Measurements from ENCODE around the gene SFXN3.

Gene SFXN3

DNA sequence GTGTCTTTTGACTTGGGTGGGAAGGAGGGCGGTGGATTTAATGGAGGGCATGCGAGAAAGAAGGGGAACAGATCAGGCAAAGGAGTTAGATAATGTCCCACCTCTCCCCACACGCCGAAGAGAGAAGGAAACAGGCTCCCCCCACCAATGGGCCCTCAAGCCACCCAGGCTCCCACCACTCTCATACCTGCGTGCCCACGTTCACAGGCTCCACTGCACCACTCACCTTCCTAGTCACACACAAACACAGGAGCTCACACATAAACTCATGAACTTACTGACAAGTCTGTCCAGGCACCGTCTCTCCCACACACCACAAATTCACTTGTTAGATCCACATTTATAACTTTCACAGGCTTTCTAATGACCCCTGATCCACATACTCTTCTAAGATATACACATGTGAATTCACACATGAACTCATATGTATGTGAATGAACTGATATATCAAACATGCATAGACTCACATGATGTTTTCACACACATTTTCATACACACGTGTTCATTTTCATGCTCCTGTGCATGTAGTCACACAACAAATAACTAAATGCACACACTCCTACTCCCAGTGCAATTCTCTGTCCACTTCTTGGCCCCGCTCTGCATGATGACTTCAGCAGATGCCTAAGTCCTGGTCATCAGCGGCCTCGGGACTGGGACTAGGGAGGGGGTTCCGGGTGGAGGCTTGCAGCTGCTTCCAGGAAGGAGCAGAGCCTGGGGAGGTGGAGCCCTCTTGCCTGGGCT lies 29.9 kb upstream of the SFXN3 start:
- Histone ChIP-seq H3K36me3 (ENCODE audit: low read length) (no peaks in the 10 kb centered on the region), H4K20me1 (ENCODE audit: low read depth, low read length) (no peaks in the 10 kb centered on the region), H3F3A (ENCODE audit: insufficient read depth) (peaks cover 17% of the 10 kb centered on the region), H3K4me2 (ENCODE audit: low read depth, low read length, poor library complexity, severe bottlenecking) (no peak overlapping the region), H3K27ac (ENCODE audit: low read depth, low read length) (no peak overlapping the region), H2AFZ (ENCODE audit: low read depth, low read length, severe bottlenecking) (no peak overlapping the region), H3K4me3 (ENCODE audit: insufficient read depth, low read length, poor library complexity, severe bottlenecking) (no peak overlapping the region), H3K79me2 (ENCODE audit: insufficient read depth, low read length) (no peaks in the 10 kb centered on the region), H3K9ac (ENCODE audit: low read length) (no peak overlapping the region), H3K9me2 (replicated peaks; ENCODE audit: insufficient read depth, low read length) (no peaks in the 10 kb centered on the region), H3K9me3 (ENCODE audit: insufficient read depth, low read length) (no peaks in the 10 kb centered on the region), H3K27me3 (ENCODE audit: low read length) (no peaks in the 10 kb centered on the region)
- TF ChIP-seq, protein P1, sequence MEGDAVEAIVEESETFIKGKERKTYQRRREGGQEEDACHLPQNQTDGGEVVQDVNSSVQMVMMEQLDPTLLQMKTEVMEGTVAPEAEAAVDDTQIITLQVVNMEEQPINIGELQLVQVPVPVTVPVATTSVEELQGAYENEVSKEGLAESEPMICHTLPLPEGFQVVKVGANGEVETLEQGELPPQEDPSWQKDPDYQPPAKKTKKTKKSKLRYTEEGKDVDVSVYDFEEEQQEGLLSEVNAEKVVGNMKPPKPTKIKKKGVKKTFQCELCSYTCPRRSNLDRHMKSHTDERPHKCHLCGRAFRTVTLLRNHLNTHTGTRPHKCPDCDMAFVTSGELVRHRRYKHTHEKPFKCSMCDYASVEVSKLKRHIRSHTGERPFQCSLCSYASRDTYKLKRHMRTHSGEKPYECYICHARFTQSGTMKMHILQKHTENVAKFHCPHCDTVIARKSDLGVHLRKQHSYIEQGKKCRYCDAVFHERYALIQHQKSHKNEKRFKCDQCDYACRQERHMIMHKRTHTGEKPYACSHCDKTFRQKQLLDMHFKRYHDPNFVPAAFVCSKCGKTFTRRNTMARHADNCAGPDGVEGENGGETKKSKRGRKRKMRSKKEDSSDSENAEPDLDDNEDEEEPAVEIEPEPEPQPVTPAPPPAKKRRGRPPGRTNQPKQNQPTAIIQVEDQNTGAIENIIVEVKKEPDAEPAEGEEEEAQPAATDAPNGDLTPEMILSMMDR (IDR thresholded peaks at IDR 0.05; ENCODE audit: insufficient read depth, low read length, poor library complexity, severe bottlenecking) = no peak
- TF ChIP-seq EZH2phosphoT487 (conservative IDR thresholded peaks at IDR 0.05; ENCODE audit: low read length) = no peak

DNA sequence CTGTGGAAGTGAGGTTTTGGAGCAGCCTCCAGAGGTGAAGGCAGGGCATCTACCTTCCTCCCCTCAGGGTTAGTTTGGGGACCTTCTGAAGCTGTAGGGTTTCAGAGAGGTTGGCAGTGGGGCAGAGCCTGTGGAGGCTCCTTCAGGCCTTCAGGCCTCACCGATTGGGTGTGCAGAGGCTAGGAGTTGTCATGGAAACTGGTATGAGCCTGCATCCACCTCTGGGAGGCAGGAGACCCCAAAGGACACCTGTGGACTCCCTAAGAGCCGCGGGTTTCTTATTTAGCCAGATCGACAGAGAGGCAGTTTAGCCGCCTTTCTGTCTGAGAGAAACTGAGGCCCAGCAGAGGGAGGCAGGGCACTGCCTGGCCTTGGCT lies 29.4 kb upstream of the SFXN3 start:
- no peak overlapping the region for H3K27ac ChIP-seq (ENCODE audit: low read depth, low read length)
- no peak overlapping the region for H3K4me2 ChIP-seq (ENCODE audit: low read depth, low read length, poor library complexity, severe bottlenecking)
- H3K9me3 ChIP-seq (ENCODE audit: insufficient read depth, low read length) = no peaks in the 10 kb centered on the region
- TF ChIP-seq EZH2phosphoT487 (conservative IDR thresholded peaks at IDR 0.05; ENCODE audit: low read length) = no peak
- TF ChIP-seq, protein P1 (IDR thresholded peaks at IDR 0.05; ENCODE audit: insufficient read depth, low read length, poor library complexity, severe bottlenecking) = no peak
- H2AFZ ChIP-seq (ENCODE audit: low read depth, low read length, severe bottlenecking) = no peak overlapping the region
- H4K20me1 ChIP-seq (ENCODE audit: low read depth, low read length) = no peaks in the 10 kb centered on the region
- H3K27me3 ChIP-seq (ENCODE audit: low read length) = no peaks in the 10 kb centered on the region
- H3K4me3 ChIP-seq (ENCODE audit: insufficient read depth, low read length, poor library complexity, severe bottlenecking) = no peak overlapping the region
- no peaks in the 10 kb centered on the region for H3K79me2 ChIP-seq (ENCODE audit: insufficient read depth, low read length)
- no peaks in the 10 kb centered on the region for H3K9me2 ChIP-seq (replicated peaks; ENCODE audit: insufficient read depth, low read length)
- H3K36me3 ChIP-seq (ENCODE audit: low read length) = no peaks in the 10 kb centered on the region
- H3K9ac ChIP-seq (ENCODE audit: low read length) = no peak overlapping the region
- H3F3A ChIP-seq (ENCODE audit: insufficient read depth) = peaks cover 11% of the 10 kb centered on the region

DNA sequence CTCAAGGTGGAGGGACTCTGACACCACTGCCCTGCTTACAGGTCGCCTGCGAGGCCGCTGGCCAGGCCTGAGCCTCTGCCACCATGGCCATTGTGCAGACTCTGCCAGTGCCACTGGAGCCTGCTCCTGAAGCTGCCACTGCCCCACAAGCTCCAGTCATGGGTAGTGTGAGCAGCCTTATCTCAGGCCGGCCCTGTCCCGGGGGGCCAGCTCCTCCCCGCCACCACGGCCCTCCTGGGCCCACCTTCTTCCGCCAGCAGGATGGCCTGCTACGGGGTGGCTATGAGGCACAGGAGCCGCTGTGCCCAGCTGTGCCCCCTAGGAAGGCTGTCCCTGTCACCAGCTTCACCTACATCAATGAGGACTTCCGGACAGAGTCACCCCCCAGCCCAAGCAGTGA lies 28.6 kb upstream of the SFXN3 start:
- Histone ChIP-seq H3K4me2 (ENCODE audit: low read depth, low read length, poor library complexity, severe bottlenecking) (no peak overlapping the region), H3K4me3 (ENCODE audit: insufficient read depth, low read length, poor library complexity, severe bottlenecking) (no peak overlapping the region), H4K20me1 (ENCODE audit: low read depth, low read length) (no peaks in the 10 kb centered on the region), H2AFZ (ENCODE audit: low read depth, low read length, severe bottlenecking) (no peak overlapping the region), H3K9ac (ENCODE audit: low read length) (no peak overlapping the region), H3K36me3 (ENCODE audit: low read length) (no peaks in the 10 kb centered on the region), H3K27ac (ENCODE audit: low read depth, low read length) (no peak overlapping the region), H3K27me3 (ENCODE audit: low read length) (no peaks in the 10 kb centered on the region), H3F3A (ENCODE audit: insufficient read depth) (peaks cover 8% of the 10 kb centered on the region), H3K9me3 (ENCODE audit: insufficient read depth, low read length) (no peaks in the 10 kb centered on the region), H3K79me2 (ENCODE audit: insufficient read depth, low read length) (no peaks in the 10 kb centered on the region), H3K9me2 (replicated peaks; ENCODE audit: insufficient read depth, low read length) (no peaks in the 10 kb centered on the region)
- TF ChIP-seq, protein P1 (IDR thresholded peaks at IDR 0.05; ENCODE audit: insufficient read depth, low read length, poor library complexity, severe bottlenecking) = no peak
- TF ChIP-seq EZH2phosphoT487 (conservative IDR thresholded peaks at IDR 0.05; ENCODE audit: low read length) = no peak
